Fibroblast of skin of right quadriceps (primary cell): Measurements from ENCODE around the gene PPIH.
"Not testable (repeated sequence)": the region's sequence is repeated elsewhere in the genome, so short reads cannot be mapped to it uniquely, and the experiment has no call there.

ENCODE experiments used
- DNase-seq: peaks from one replicate; pipeline ENCODE4 v3.0.0-alpha.2; 2013

The PPIH gene

GRCh38 chr1:42657981-42658876 is at the start of gene PPIH:
PPIH (plus strand) TSS chr1:42658423; CDS start chr1:42658447, 24 bp downstream.
- peak; percentile 89 for DNase-seq

GRCh38 chr1:42613803-42614131 is 44.5 kb upstream of the PPIH start:
- DNase-seq, result no peak

GRCh38 chr1:42618866-42619265 is 39.4 kb upstream of the PPIH start:
- no peak for DNase-seq

- no peak for DNase-seq
Measured at GRCh38 chr1:42620307-42620706, 37.9 kb upstream of the PPIH start.

GRCh38 chr1:42621180-42621579 is 37.0 kb upstream of the PPIH start:
- not testable (repeated sequence) for DNase-seq

- DNase-seq, result not testable (repeated sequence)
Measured at GRCh38 chr1:42627205-42627604, 31.0 kb upstream of the PPIH start.

GRCh38 chr1:42639116-42639515 is 19.1 kb upstream of the PPIH start:
- peak; percentile 14 for DNase-seq

GRCh38 chr1:42646056-42646455 is 12.2 kb upstream of the PPIH start:
- no peak for DNase-seq

- no peak for DNase-seq
Measured at GRCh38 chr1:42657201-42657600, 1.0 kb upstream of the PPIH start.

GRCh38 chr1:42658877-42659337 is 684 bp downstream of the PPIH start:
- peak; percentile 2 for DNase-seq

GRCh38 chr1:42660907-42661500 is 2.8 kb downstream of the PPIH start:
- DNase-seq, result no peak

GRCh38 chr1:42669936-42670335 is 11.7 kb downstream of the PPIH start:
- no peak for DNase-seq

- no peak for DNase-seq
Measured at GRCh38 chr1:42670425-42670824, 12.2 kb downstream of the PPIH start.

- no peak for DNase-seq
Measured at GRCh38 chr1:42674214-42674613, 16.0 kb downstream of the PPIH start.

GRCh38 chr1:42674682-42675081 is 16.5 kb downstream of the PPIH start:
- DNase-seq, result no peak

GRCh38 chr1:42675467-42675866 is 17.2 kb downstream of the PPIH start:
- no peak for DNase-seq

- DNase-seq, result no peak
Measured at GRCh38 chr1:42676534-42677087, 18.4 kb downstream of the PPIH start.

GRCh38 chr1:42679364-42679983 is 21.3 kb downstream of the PPIH start:
- peak; percentile 24 for DNase-seq

- no peak for DNase-seq
Measured at GRCh38 chr1:42680055-42680454, 21.8 kb downstream of the PPIH start.

- peak; percentile 15 for DNase-seq
Measured at GRCh38 chr1:42680921-42681683, 22.9 kb downstream of the PPIH start.

GRCh38 chr1:42681741-42682483 is 23.7 kb downstream of the PPIH start, which contains the start of gene YBX1:
YBX1 (plus strand) TSS chr1:42682418; CDS start chr1:42682566, 148 bp downstream.
- peak; percentile 99 for DNase-seq

- DNase-seq, result not testable (repeated sequence)
Measured at GRCh38 chr1:42682484-42682738, 24.2 kb downstream of the PPIH start.
